Lower leg skin (tissue), 3 donors: Measurements from ENCODE around the gene FMO5.

ENCODE experiments used
- POLR2A ChIP-seq, 2 donors: fragments of 450-650 bp; IDR thresholded peaks; one replicate each; pipeline ENCODE4 v1.6.1; 2016 to 2017; ENCODE audit warnings: antibody characterized with exemption in 2 of 2, mild to moderate bottlenecking in 1 of 2, moderate library complexity in 1 of 2
- TF ChIP-seq, protein P1 (sequence below), 3 donors: fragments of 450-650 bp; IDR thresholded peaks; one replicate each; pipeline ENCODE4 v1.5.1; 2016; ENCODE audit warnings: antibody characterized with exemption in 3 of 3, mild to moderate bottlenecking in 3 of 3, moderate library complexity in 2 of 3

DNA sequence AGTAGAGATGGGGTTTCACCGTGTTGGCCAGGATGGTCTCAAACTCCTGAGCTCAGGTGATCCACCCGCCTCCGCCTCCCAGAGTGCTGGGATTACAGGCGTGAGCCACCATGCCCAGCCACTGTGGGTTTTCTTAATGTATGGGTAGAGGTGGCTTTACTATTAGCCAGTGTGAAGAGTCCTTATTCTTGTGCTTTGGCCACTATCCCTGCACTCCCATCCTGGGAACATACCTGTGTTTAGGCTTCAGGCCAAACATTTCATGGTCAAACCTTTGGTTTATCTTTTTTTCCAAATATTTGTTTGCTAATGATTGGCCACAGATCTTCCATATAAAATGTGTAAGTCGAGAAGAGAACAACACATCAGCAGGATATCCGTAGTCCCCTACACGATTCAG lies 16.5 kb downstream of the FMO5 start:
- no peak for TF ChIP-seq POLR2A (IDR thresholded peaks at IDR 0.05)
- TF ChIP-seq, protein P1, sequence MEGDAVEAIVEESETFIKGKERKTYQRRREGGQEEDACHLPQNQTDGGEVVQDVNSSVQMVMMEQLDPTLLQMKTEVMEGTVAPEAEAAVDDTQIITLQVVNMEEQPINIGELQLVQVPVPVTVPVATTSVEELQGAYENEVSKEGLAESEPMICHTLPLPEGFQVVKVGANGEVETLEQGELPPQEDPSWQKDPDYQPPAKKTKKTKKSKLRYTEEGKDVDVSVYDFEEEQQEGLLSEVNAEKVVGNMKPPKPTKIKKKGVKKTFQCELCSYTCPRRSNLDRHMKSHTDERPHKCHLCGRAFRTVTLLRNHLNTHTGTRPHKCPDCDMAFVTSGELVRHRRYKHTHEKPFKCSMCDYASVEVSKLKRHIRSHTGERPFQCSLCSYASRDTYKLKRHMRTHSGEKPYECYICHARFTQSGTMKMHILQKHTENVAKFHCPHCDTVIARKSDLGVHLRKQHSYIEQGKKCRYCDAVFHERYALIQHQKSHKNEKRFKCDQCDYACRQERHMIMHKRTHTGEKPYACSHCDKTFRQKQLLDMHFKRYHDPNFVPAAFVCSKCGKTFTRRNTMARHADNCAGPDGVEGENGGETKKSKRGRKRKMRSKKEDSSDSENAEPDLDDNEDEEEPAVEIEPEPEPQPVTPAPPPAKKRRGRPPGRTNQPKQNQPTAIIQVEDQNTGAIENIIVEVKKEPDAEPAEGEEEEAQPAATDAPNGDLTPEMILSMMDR (IDR thresholded peaks at IDR 0.05) = no peak
